ENCODE results near the gene ARL11.

GRCh38 chr13:49597043-49597641 is 31.2 kb upstream of the ARL11 start:
- TF ChIP-seq, protein P1, sequence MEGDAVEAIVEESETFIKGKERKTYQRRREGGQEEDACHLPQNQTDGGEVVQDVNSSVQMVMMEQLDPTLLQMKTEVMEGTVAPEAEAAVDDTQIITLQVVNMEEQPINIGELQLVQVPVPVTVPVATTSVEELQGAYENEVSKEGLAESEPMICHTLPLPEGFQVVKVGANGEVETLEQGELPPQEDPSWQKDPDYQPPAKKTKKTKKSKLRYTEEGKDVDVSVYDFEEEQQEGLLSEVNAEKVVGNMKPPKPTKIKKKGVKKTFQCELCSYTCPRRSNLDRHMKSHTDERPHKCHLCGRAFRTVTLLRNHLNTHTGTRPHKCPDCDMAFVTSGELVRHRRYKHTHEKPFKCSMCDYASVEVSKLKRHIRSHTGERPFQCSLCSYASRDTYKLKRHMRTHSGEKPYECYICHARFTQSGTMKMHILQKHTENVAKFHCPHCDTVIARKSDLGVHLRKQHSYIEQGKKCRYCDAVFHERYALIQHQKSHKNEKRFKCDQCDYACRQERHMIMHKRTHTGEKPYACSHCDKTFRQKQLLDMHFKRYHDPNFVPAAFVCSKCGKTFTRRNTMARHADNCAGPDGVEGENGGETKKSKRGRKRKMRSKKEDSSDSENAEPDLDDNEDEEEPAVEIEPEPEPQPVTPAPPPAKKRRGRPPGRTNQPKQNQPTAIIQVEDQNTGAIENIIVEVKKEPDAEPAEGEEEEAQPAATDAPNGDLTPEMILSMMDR (IDR thresholded peaks at IDR 0.05): no peak
- TF ChIP-seq POLR2A (IDR thresholded peaks at IDR 0.05): no peak
- peak; percentile 13 for TF ChIP-seq POLR2AphosphoS5 (IDR thresholded peaks at IDR 0.05)
